ENCODE data around the gene MED12L.
"Not testable (repeated sequence)": the region's sequence is repeated elsewhere in the genome, so short reads cannot be mapped to it uniquely, and the experiment has no call there.

Gene MED12L

DNA sequence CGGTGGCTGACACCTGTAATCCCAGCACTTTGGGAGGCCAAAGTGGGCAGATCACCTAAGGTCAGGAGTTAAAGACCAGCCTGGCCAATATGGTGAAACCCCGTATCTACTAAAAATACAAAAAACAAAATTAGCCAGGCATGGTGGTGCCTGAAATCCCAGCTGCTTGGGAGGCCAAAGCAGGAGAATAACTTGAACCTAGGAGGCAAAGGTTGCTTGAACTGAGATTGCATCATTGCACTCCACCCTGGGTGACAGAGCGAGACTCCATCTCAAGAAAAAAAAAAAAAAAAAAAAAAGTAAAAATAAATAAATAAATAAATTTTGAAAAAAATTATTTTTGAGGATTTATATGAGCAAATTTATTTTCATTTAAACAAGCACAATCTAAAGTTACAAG is 306.7 kb downstream of the MED12L start:
- not testable (repeated sequence) for H3K36me3 ChIP-seq (ENCODE audit: control insufficient read depth in 1 of 2, insufficient read depth in 2 of 2, low read length in 2 of 2); H3K4me3 ChIP-seq (ENCODE audit: low read depth in 1 of 2, low read length in 2 of 2); H3K27me3 ChIP-seq (ENCODE audit: low read depth, low read length); H3K9me3 ChIP-seq (ENCODE audit: control insufficient read depth in 1 of 2, low read length in 2 of 2); H3K27ac ChIP-seq (ENCODE audit: low read length); H3K4me1 ChIP-seq (ENCODE audit: control insufficient read depth in 1 of 2, insufficient read depth in 2 of 2, low read length in 2 of 2)

DNA sequence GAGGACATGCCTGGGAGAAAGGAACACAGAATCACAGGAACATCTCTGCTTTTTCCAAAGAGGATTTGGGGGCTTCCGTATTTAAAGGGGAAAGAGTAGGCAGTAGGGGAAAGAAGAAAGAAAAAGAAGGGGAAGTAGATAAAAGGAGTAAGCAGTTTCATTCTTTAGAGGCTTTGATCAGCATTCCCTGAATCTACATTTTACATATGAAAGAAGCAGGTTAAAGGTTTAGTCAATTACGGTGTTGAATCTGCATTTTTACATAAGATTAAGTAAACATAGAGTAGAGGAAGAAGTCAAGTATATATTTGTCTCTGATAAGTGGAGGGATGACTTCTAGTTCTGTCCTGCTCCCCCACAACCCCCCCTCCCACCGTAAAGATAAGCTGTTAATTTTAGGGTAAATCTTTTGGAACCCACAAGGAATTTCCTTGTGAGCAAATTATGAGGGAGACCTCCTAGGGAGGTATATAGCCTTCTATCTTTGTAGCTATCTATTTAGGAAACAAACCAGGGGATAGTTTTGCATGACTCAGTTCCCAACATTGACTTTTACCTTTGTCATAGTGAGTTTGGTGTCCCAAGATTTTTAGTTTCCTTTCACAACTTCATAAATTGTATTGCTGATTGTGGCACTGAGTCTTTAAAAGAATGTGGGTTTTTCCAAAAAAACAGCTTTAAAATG is 307.8 kb downstream of the MED12L start:
- no peaks in the 10 kb centered on the region for H3K36me3 ChIP-seq (ENCODE audit: control insufficient read depth in 1 of 2, insufficient read depth in 2 of 2, low read length in 2 of 2)
- H3K27me3 ChIP-seq (ENCODE audit: low read depth, low read length) = no peaks in the 10 kb centered on the region
- no peaks in the 10 kb centered on the region for H3K4me1 ChIP-seq (ENCODE audit: control insufficient read depth in 1 of 2, insufficient read depth in 2 of 2, low read length in 2 of 2)
- H3K9me3 ChIP-seq (ENCODE audit: control insufficient read depth in 1 of 2, low read length in 2 of 2) = no peaks in the 10 kb centered on the region
- H3K27ac ChIP-seq (ENCODE audit: low read length) = no peak overlapping the region
- no peak overlapping the region for H3K4me3 ChIP-seq (ENCODE audit: low read depth in 1 of 2, low read length in 2 of 2)

DNA sequence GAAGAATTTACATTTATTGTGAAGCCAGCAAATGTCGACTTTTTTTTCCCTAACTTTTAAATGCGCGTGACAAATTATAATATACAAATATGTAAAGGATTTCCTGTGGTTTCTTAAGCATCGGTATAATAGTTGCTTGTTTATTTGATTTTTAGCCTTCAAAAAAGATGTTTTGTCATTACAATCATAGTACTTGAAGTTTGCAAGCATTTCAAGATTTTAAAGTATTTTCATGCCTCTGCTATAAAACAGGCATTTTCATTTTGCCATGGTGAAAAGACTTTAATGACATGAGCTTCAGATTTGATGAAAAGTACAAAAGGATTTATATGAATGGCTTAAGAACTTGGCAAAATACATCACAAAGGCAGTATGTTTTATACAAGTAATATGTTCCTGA is 308.5 kb downstream of the MED12L start:
- Histone ChIP-seq H3K4me3 (ENCODE audit: low read depth in 1 of 2, low read length in 2 of 2) (no peak overlapping the region), H3K27me3 (ENCODE audit: low read depth, low read length) (no peaks in the 10 kb centered on the region), H3K27ac (ENCODE audit: low read length) (no peak overlapping the region), H3K36me3 (ENCODE audit: control insufficient read depth in 1 of 2, insufficient read depth in 2 of 2, low read length in 2 of 2) (no peaks in the 10 kb centered on the region), H3K9me3 (ENCODE audit: control insufficient read depth in 1 of 2, low read length in 2 of 2) (no peaks in the 10 kb centered on the region), H3K4me1 (ENCODE audit: control insufficient read depth in 1 of 2, insufficient read depth in 2 of 2, low read length in 2 of 2) (no peaks in the 10 kb centered on the region)

DNA sequence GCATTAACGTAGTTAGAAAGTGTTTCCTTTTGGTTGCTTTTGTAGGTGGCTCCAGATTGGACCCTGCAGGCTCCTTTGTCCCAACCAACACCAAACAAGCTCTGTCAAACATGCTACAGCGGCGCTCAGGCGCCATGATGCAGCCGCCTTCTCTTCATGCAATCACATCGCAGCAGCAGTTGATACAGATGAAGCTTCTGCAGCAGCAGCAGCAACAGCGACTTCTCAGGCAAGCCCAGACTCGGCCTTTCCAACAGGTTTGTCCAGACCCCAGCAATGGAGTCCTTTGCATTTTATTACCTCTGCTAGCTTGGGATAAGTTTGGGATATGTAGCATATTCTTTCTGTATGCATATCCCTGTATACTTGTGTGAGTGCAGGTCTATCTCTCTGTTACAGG is 309.1 kb downstream of the MED12L start:
- Histone ChIP-seq H3K4me1 (ENCODE audit: control insufficient read depth in 1 of 2, insufficient read depth in 2 of 2, low read length in 2 of 2) (no peaks in the 10 kb centered on the region), H3K27me3 (ENCODE audit: low read depth, low read length) (no peaks in the 10 kb centered on the region), H3K27ac (ENCODE audit: low read length) (no peak overlapping the region), H3K9me3 (ENCODE audit: control insufficient read depth in 1 of 2, low read length in 2 of 2) (no peaks in the 10 kb centered on the region), H3K36me3 (ENCODE audit: control insufficient read depth in 1 of 2, insufficient read depth in 2 of 2, low read length in 2 of 2) (no peaks in the 10 kb centered on the region), H3K4me3 (ENCODE audit: low read depth in 1 of 2, low read length in 2 of 2) (no peak overlapping the region)

DNA sequence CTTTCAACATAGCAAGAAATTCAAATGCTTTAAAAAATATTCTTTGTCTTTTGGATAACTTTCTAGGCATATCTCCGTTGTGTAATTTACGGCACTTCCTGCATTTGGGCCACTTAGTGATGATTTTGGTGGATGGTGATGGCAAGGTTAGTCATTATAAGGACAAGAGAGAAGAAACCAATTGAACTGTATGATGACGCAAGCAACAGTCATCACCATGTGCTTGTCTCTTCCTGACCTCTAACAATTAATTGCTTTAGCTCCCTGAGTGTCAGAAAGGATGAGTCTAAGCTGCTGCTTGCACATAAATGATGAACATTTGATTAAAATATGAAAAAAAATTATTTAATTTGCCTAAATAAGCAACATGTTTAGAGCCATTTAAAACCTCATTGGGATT is 310.3 kb downstream of the MED12L start:
- H3K9me3 ChIP-seq (ENCODE audit: control insufficient read depth in 1 of 2, low read length in 2 of 2) = no peaks in the 10 kb centered on the region
- H3K36me3 ChIP-seq (ENCODE audit: control insufficient read depth in 1 of 2, insufficient read depth in 2 of 2, low read length in 2 of 2) = no peaks in the 10 kb centered on the region
- H3K27me3 ChIP-seq (ENCODE audit: low read depth, low read length) = no peaks in the 10 kb centered on the region
- no peak overlapping the region for H3K4me3 ChIP-seq (ENCODE audit: low read depth in 1 of 2, low read length in 2 of 2)
- no peaks in the 10 kb centered on the region for H3K4me1 ChIP-seq (ENCODE audit: control insufficient read depth in 1 of 2, insufficient read depth in 2 of 2, low read length in 2 of 2)
- H3K27ac ChIP-seq (ENCODE audit: low read length) = no peak overlapping the region

DNA sequence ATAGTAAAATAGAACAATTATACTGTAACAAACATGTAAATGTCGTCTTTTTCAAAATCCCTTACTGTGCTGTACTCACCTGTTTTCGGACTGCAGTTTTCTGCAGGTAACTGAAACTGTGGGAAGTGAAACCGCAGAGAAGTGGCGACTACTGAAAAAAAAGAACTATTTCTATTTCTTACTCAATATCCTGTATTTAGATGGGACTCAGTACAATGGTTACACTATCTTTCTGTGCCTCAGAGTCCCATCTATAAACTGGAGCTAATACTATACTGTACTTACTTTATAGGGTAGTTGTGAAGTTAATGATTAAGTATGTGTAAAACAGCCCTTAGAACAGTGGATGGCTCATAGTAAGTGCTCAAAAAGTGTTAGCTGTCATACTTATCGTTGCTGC is 313.4 kb downstream of the MED12L start:
- H3K27ac ChIP-seq (ENCODE audit: low read length) = no peak overlapping the region
- H3K9me3 ChIP-seq (ENCODE audit: control insufficient read depth in 1 of 2, low read length in 2 of 2) = no peaks in the 10 kb centered on the region
- H3K36me3 ChIP-seq (ENCODE audit: control insufficient read depth in 1 of 2, insufficient read depth in 2 of 2, low read length in 2 of 2) = no peaks in the 10 kb centered on the region
- H3K4me3 ChIP-seq (ENCODE audit: low read depth in 1 of 2, low read length in 2 of 2) = no peak overlapping the region
- no peaks in the 10 kb centered on the region for H3K4me1 ChIP-seq (ENCODE audit: control insufficient read depth in 1 of 2, insufficient read depth in 2 of 2, low read length in 2 of 2)
- H3K27me3 ChIP-seq (ENCODE audit: low read depth, low read length) = no peaks in the 10 kb centered on the region

DNA sequence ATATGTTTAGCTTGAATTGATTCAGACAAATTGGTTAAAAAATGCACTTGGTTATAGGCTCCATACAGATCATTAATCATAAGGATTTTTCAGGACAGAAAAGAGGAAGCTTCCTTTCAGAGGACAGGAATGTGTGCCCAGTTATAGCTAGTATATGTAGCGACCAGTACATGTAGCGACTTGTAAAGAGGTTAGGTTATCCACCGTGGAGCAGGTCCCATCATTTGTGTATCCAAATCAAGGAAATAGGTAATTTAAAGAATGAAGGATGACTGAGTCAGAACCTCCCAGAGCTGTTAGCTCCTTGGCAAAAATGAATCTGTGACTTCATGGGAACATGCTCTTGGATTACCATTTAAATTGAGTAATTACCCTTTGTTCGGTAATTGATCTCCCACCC is 314.9 kb downstream of the MED12L start:
- H3K36me3 ChIP-seq (ENCODE audit: control insufficient read depth in 1 of 2, insufficient read depth in 2 of 2, low read length in 2 of 2) = no peaks in the 10 kb centered on the region
- no peaks in the 10 kb centered on the region for H3K27me3 ChIP-seq (ENCODE audit: low read depth, low read length)
- no peaks in the 10 kb centered on the region for H3K4me1 ChIP-seq (ENCODE audit: control insufficient read depth in 1 of 2, insufficient read depth in 2 of 2, low read length in 2 of 2)
- H3K9me3 ChIP-seq (ENCODE audit: control insufficient read depth in 1 of 2, low read length in 2 of 2) = no peaks in the 10 kb centered on the region
- H3K4me3 ChIP-seq (ENCODE audit: low read depth in 1 of 2, low read length in 2 of 2) = no peak overlapping the region
- no peak overlapping the region for H3K27ac ChIP-seq (ENCODE audit: low read length)

DNA sequence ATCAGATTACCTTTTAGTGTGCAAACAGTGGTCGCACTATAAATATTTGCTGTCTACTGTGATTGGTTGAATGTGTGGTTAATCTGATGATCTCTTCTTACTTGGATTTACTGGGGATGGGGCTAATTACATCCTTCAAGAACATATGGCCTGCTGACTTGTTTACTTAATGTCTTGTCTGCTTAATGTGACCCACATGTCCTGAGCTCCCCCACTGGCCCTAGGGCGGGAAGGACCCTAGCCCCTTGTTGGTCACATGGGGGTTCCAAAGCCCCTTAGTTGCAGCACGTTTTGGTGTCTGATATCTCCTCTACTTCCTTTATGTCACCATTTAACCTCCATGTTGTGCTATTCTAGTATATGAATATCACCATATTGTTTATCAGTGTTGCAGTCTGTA is 316.9 kb downstream of the MED12L start:
- H3K27me3 ChIP-seq (ENCODE audit: low read depth, low read length) = no peaks in the 10 kb centered on the region
- H3K27ac ChIP-seq (ENCODE audit: low read length) = no peak overlapping the region
- no peaks in the 10 kb centered on the region for H3K4me1 ChIP-seq (ENCODE audit: control insufficient read depth in 1 of 2, insufficient read depth in 2 of 2, low read length in 2 of 2)
- no peak overlapping the region for H3K4me3 ChIP-seq (ENCODE audit: low read depth in 1 of 2, low read length in 2 of 2)
- no peaks in the 10 kb centered on the region for H3K36me3 ChIP-seq (ENCODE audit: control insufficient read depth in 1 of 2, insufficient read depth in 2 of 2, low read length in 2 of 2)
- H3K9me3 ChIP-seq (ENCODE audit: control insufficient read depth in 1 of 2, low read length in 2 of 2) = no peaks in the 10 kb centered on the region

DNA sequence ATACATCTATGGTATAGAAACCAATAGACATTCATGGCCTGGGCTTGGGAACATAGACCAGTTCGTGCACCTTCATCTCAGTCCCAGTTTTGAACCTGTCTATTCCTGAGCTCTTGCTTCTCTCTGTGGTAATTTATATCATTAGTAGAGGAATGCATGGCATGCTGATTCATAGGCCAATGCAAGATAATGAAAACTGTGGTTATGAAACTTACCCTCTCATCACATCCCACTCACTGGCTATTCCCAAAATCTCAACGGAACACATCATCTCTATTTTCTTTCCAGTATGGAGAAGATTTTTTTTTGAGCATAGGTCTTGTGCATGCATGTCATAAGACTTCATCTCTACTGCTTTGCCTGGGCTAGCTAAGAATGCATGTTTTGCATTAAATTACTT is 317.8 kb downstream of the MED12L start:
- no peaks in the 10 kb centered on the region for H3K9me3 ChIP-seq (ENCODE audit: control insufficient read depth in 1 of 2, low read length in 2 of 2)
- H3K4me3 ChIP-seq (ENCODE audit: low read depth in 1 of 2, low read length in 2 of 2) = no peak overlapping the region
- no peaks in the 10 kb centered on the region for H3K27me3 ChIP-seq (ENCODE audit: low read depth, low read length)
- no peaks in the 10 kb centered on the region for H3K4me1 ChIP-seq (ENCODE audit: control insufficient read depth in 1 of 2, insufficient read depth in 2 of 2, low read length in 2 of 2)
- no peak overlapping the region for H3K27ac ChIP-seq (ENCODE audit: low read length)
- H3K36me3 ChIP-seq (ENCODE audit: control insufficient read depth in 1 of 2, insufficient read depth in 2 of 2, low read length in 2 of 2) = no peaks in the 10 kb centered on the region

DNA sequence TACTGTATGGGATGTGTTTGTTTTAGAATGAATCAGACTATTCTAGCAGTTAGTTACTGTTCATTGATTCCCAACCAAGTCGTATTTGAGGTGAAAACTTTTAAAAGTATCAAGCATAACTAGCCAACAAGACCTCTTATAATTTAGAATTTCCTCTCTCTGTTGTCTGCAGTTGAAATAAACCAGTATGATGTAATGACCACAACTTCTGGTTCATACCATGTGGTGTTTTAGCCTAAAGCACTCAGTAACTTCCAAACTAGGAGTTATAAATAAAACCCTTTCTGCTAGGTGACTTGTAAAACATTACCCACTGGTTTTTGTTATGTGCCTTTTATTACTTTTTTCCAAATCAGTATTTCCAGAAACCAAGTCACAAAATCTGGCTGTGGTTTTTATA is 318.9 kb downstream of the MED12L start:
- H3K27ac ChIP-seq (ENCODE audit: low read length) = no peak overlapping the region
- no peaks in the 10 kb centered on the region for H3K27me3 ChIP-seq (ENCODE audit: low read depth, low read length)
- H3K9me3 ChIP-seq (ENCODE audit: control insufficient read depth in 1 of 2, low read length in 2 of 2) = no peaks in the 10 kb centered on the region
- H3K36me3 ChIP-seq (ENCODE audit: control insufficient read depth in 1 of 2, insufficient read depth in 2 of 2, low read length in 2 of 2) = no peaks in the 10 kb centered on the region
- no peaks in the 10 kb centered on the region for H3K4me1 ChIP-seq (ENCODE audit: control insufficient read depth in 1 of 2, insufficient read depth in 2 of 2, low read length in 2 of 2)
- no peak overlapping the region for H3K4me3 ChIP-seq (ENCODE audit: low read depth in 1 of 2, low read length in 2 of 2)

DNA sequence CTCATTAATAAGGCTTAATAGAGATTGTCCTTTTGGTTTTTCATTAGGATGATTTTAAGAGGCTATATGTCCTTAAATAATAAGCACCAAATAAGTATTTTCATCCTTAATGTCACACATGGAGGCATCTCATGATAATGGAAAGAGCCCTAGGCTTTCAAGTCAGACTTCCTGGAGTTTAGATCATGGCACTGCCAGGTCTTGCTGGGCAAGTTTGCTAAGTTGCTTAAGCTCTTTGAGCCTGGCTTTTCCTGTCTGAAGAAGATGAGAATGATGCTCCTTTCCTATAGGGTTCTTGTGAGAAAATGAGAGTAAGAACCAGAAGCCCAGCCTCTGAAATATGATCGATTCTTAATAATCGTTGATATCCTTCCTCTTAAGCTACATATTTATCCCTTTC is 322.5 kb downstream of the MED12L start:
- Histone ChIP-seq H3K27ac (ENCODE audit: low read length) (no peak overlapping the region), H3K27me3 (ENCODE audit: low read depth, low read length) (no peaks in the 10 kb centered on the region), H3K36me3 (ENCODE audit: control insufficient read depth in 1 of 2, insufficient read depth in 2 of 2, low read length in 2 of 2) (no peaks in the 10 kb centered on the region), H3K4me3 (ENCODE audit: low read depth in 1 of 2, low read length in 2 of 2) (no peak overlapping the region), H3K4me1 (ENCODE audit: control insufficient read depth in 1 of 2, insufficient read depth in 2 of 2, low read length in 2 of 2) (peaks cover 0 to 7% of the 10 kb centered on the region in 2 donors), H3K9me3 (ENCODE audit: control insufficient read depth in 1 of 2, low read length in 2 of 2) (no peaks in the 10 kb centered on the region)

DNA sequence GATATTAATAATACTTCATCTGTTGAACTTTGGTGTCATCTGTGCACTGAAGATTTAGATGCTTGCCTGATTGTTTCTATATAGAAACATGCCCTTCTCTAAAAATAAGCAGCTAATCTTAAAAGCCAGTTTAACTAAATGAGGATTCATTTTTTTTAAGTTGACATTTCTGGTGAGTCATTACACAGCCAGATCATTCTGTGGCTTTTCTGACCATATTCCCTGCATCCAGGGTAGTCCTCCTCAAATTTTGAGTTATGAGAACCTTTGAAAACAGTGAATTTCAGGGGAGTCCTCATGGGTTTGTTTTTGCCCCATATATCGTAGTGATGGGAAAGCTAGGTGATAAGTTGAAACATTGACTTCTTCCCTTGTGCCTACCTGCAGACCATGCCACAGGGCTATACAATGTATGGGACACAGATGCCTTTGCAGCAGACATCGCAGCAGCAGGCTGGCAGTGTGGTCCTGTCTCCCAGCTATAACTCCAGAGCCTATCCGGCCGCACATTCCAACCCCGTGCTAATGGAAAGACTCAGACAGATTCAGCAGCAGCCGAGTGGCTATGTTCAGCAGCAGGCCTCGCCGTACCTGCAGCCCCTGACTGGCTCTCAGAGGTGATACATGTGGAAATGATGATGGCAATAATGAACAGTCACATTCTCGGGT is 325.6 kb downstream of the MED12L start:
- no peak overlapping the region for H3K4me3 ChIP-seq (ENCODE audit: low read depth in 1 of 2, low read length in 2 of 2)
- peaks cover 0 to 7% of the 10 kb centered on the region in 2 donors for H3K4me1 ChIP-seq (ENCODE audit: control insufficient read depth in 1 of 2, insufficient read depth in 2 of 2, low read length in 2 of 2)
- no peak overlapping the region for H3K27ac ChIP-seq (ENCODE audit: low read length)
- H3K9me3 ChIP-seq (ENCODE audit: control insufficient read depth in 1 of 2, low read length in 2 of 2) = no peaks in the 10 kb centered on the region
- no peaks in the 10 kb centered on the region for H3K36me3 ChIP-seq (ENCODE audit: control insufficient read depth in 1 of 2, insufficient read depth in 2 of 2, low read length in 2 of 2)
- no peaks in the 10 kb centered on the region for H3K27me3 ChIP-seq (ENCODE audit: low read depth, low read length)

All from muscle layer of duodenum (tissue), 2 donors.